ENCODE data around the gene NIPA2.
"Not testable (repeated sequence)": the region's sequence is repeated elsewhere in the genome, so short reads cannot be mapped to it uniquely, and the experiment has no call there.

Gene NIPA2

GRCh38 chr15:22838292-22839042 lies at the start of gene NIPA2:
Gene NIPA2, plus strand, starts transcription at chr15:22838666. Its CDS starts 13,066 bp downstream, at chr15:22851732.
- H3K9me3 Mint-ChIP-seq, result no peaks in the 10 kb centered on the region
- H3K27ac Mint-ChIP-seq, result peak within 1 kb of the TSS; percentile 85
- H3K4me3 Mint-ChIP-seq, result peak within 1 kb of the TSS; percentile 90
- peaks cover 16% of the 10 kb centered on the region for H3K4me1 Mint-ChIP-seq (ENCODE audit: low read depth)
- peaks cover 4% of the 10 kb centered on the region for H3K36me3 Mint-ChIP-seq (ENCODE audit: low read depth)
- no peaks in the 10 kb centered on the region for H3K27me3 Mint-ChIP-seq (ENCODE audit: low read depth)

GRCh38 chr15:22794063-22794462 lies 44.4 kb upstream of the NIPA2 start:
- no peak overlapping the region for H3K27ac Mint-ChIP-seq
- H3K36me3 Mint-ChIP-seq (ENCODE audit: low read depth), result peaks cover 4% of the 10 kb centered on the region
- H3K4me1 Mint-ChIP-seq (ENCODE audit: low read depth), result peaks cover 14% of the 10 kb centered on the region
- no peak overlapping the region for H3K4me3 Mint-ChIP-seq
- peaks cover 5% of the 10 kb centered on the region for H3K9me3 Mint-ChIP-seq
- no peaks in the 10 kb centered on the region for H3K27me3 Mint-ChIP-seq (ENCODE audit: low read depth)

GRCh38 chr15:22794621-22795167 lies 43.8 kb upstream of the NIPA2 start:
- Mint-ChIP-seq H3K4me1 (ENCODE audit: low read depth) (peaks cover 14% of the 10 kb centered on the region), H3K36me3 (ENCODE audit: low read depth) (no peaks in the 10 kb centered on the region), H3K9me3 (no peaks in the 10 kb centered on the region), H3K27me3 (ENCODE audit: low read depth) (no peaks in the 10 kb centered on the region), H3K4me3 (no peak overlapping the region), H3K27ac (no peak overlapping the region)

GRCh38 chr15:22795206-22796063 lies 43.0 kb upstream of the NIPA2 start:
- Mint-ChIP-seq H3K36me3 (ENCODE audit: low read depth) (no peaks in the 10 kb centered on the region), H3K27me3 (ENCODE audit: low read depth) (no peaks in the 10 kb centered on the region), H3K4me1 (ENCODE audit: low read depth) (peaks cover 14% of the 10 kb centered on the region), H3K27ac (no peak overlapping the region), H3K9me3 (no peaks in the 10 kb centered on the region), H3K4me3 (no peak overlapping the region)

GRCh38 chr15:22796079-22796478 lies 42.4 kb upstream of the NIPA2 start:
- H3K4me3 Mint-ChIP-seq, result no peak overlapping the region
- peaks cover 14% of the 10 kb centered on the region for H3K4me1 Mint-ChIP-seq (ENCODE audit: low read depth)
- H3K36me3 Mint-ChIP-seq (ENCODE audit: low read depth), result no peaks in the 10 kb centered on the region
- H3K27me3 Mint-ChIP-seq (ENCODE audit: low read depth), result no peaks in the 10 kb centered on the region
- peak overlapping the region; percentile 79 for H3K27ac Mint-ChIP-seq
- H3K9me3 Mint-ChIP-seq, result no peaks in the 10 kb centered on the region

GRCh38 chr15:22799902-22800301 lies 38.6 kb upstream of the NIPA2 start:
- no peaks in the 10 kb centered on the region for H3K36me3 Mint-ChIP-seq (ENCODE audit: low read depth)
- peaks cover 8% of the 10 kb centered on the region for H3K4me1 Mint-ChIP-seq (ENCODE audit: low read depth)
- H3K9me3 Mint-ChIP-seq, result no peaks in the 10 kb centered on the region
- H3K27me3 Mint-ChIP-seq (ENCODE audit: low read depth), result no peaks in the 10 kb centered on the region
- no peak overlapping the region for H3K4me3 Mint-ChIP-seq
- H3K27ac Mint-ChIP-seq, result no peak overlapping the region

- not testable (repeated sequence) for H3K4me1 Mint-ChIP-seq (ENCODE audit: low read depth); H3K27ac Mint-ChIP-seq; H3K9me3 Mint-ChIP-seq
Measured at GRCh38 chr15:22803006-22803405, 35.5 kb upstream of the NIPA2 start.

GRCh38 chr15:22806156-22806555 lies 32.3 kb upstream of the NIPA2 start:
- H3K27ac Mint-ChIP-seq, result no peak overlapping the region
- H3K4me3 Mint-ChIP-seq, result no peak overlapping the region
- H3K4me1 Mint-ChIP-seq (ENCODE audit: low read depth), result no peaks in the 10 kb centered on the region
- H3K9me3 Mint-ChIP-seq, result no peaks in the 10 kb centered on the region
- H3K27me3 Mint-ChIP-seq (ENCODE audit: low read depth), result no peaks in the 10 kb centered on the region
- H3K36me3 Mint-ChIP-seq (ENCODE audit: low read depth), result no peaks in the 10 kb centered on the region

More at GRCh38 chr15:22803006-22803405, 35.5 kb upstream of the NIPA2 start:
- not testable (repeated sequence) for H3K36me3 Mint-ChIP-seq (ENCODE audit: low read depth); H3K27me3 Mint-ChIP-seq (ENCODE audit: low read depth); H3K4me3 Mint-ChIP-seq

- Mint-ChIP-seq H3K9me3 (no peaks in the 10 kb centered on the region), H3K4me1 (ENCODE audit: low read depth) (no peaks in the 10 kb centered on the region), H3K27ac (no peak overlapping the region), H3K36me3 (ENCODE audit: low read depth) (no peaks in the 10 kb centered on the region), H3K4me3 (no peak overlapping the region), H3K27me3 (ENCODE audit: low read depth) (no peaks in the 10 kb centered on the region)
Measured at GRCh38 chr15:22806664-22807063, 31.8 kb upstream of the NIPA2 start.

- H3K9me3 Mint-ChIP-seq; H3K27me3 Mint-ChIP-seq (ENCODE audit: low read depth); H3K36me3 Mint-ChIP-seq (ENCODE audit: low read depth); H3K4me3 Mint-ChIP-seq; H3K27ac Mint-ChIP-seq; H3K4me1 Mint-ChIP-seq (ENCODE audit: low read depth): not testable (repeated sequence)
Measured at GRCh38 chr15:22807831-22808230, 30.6 kb upstream of the NIPA2 start.

- Mint-ChIP-seq H3K27ac (no peak overlapping the region), H3K4me1 (ENCODE audit: low read depth) (no peaks in the 10 kb centered on the region)
Measured at GRCh38 chr15:22808240-22808639, 30.2 kb upstream of the NIPA2 start.

GRCh38 chr15:22808761-22809280 lies 29.6 kb upstream of the NIPA2 start:
- Mint-ChIP-seq H3K27ac (no peak overlapping the region), H3K9me3 (no peaks in the 10 kb centered on the region), H3K4me1 (ENCODE audit: low read depth) (no peaks in the 10 kb centered on the region)

More at GRCh38 chr15:22808240-22808639, 30.2 kb upstream of the NIPA2 start:
- Mint-ChIP-seq H3K27me3 (ENCODE audit: low read depth) (no peaks in the 10 kb centered on the region), H3K4me3 (no peak overlapping the region), H3K9me3 (no peaks in the 10 kb centered on the region), H3K36me3 (ENCODE audit: low read depth) (no peaks in the 10 kb centered on the region)

GRCh38 chr15:22810033-22810852 lies 28.2 kb upstream of the NIPA2 start:
- Mint-ChIP-seq H3K27ac (no peak overlapping the region), H3K9me3 (no peaks in the 10 kb centered on the region), H3K4me3 (no peak overlapping the region), H3K4me1 (ENCODE audit: low read depth) (no peaks in the 10 kb centered on the region), H3K27me3 (ENCODE audit: low read depth) (no peaks in the 10 kb centered on the region), H3K36me3 (ENCODE audit: low read depth) (no peaks in the 10 kb centered on the region)

More at GRCh38 chr15:22808761-22809280, 29.6 kb upstream of the NIPA2 start:
- H3K27me3 Mint-ChIP-seq (ENCODE audit: low read depth), result no peaks in the 10 kb centered on the region
- no peak overlapping the region for H3K4me3 Mint-ChIP-seq
- no peaks in the 10 kb centered on the region for H3K36me3 Mint-ChIP-seq (ENCODE audit: low read depth)

- H3K4me3 Mint-ChIP-seq, result no peak overlapping the region
- no peak overlapping the region for H3K27ac Mint-ChIP-seq
- no peaks in the 10 kb centered on the region for H3K9me3 Mint-ChIP-seq
Measured at GRCh38 chr15:22810853-22811338, 27.6 kb upstream of the NIPA2 start.

More at GRCh38 chr15:22810853-22811338, 27.6 kb upstream of the NIPA2 start:
- Mint-ChIP-seq H3K36me3 (ENCODE audit: low read depth) (no peaks in the 10 kb centered on the region), H3K27me3 (ENCODE audit: low read depth) (no peaks in the 10 kb centered on the region), H3K4me1 (ENCODE audit: low read depth) (no peaks in the 10 kb centered on the region)
